Measurements from ENCODE around the gene APOF. TPM values are rescaled to one million over a fixed set of nuclear protein-coding genes. Genes with fewer than 3 reads are reported as not detected.
A peak's percentile ranks its signal among the peaks of the same experiment; 100 is the strongest.

Gene APOF
- total RNA-seq (2011; cell fraction: chromatin; rRNA removed; ENCODE audit: low replicate concordance): not detected in 2 replicates
- total RNA-seq (2011; cell fraction: nucleolus; rRNA removed): 0.33 TPM in 1 of 2 replicates, not detected in the other
- total RNA-seq (2011; cell fraction: nucleoplasm; rRNA removed): not detected in 2 replicates
- 0.09 TPM in 1 of 2 replicates, not detected in the other for total RNA-seq (2014; rRNA removed)
- not detected in 2 replicates for total RNA-seq (2014; rRNA removed; fragmentation: Illumina TruSeq; extraction: Trizol)
- not detected in 2 replicates for total RNA-seq (2015; rRNA removed; fragmentation: Illumina TruSeq; extraction: Trizol)
- total RNA-seq (2021): 0.09 TPM in 1 of 2 replicates, not detected in the other
- not detected in 2 replicates for polyA plus RNA-seq (2011; rRNA removed)
- polyA plus RNA-seq (2011; cell fraction: cytosol; rRNA removed): 0.03 TPM in 1 of 2 replicates, not detected in the other
- polyA plus RNA-seq (2011; cell fraction: nucleus; rRNA removed): not detected in 2 replicates
- polyA plus RNA-seq (2012): 0.08 and 0.12 TPM in 2 replicates
- polyA plus RNA-seq (2014; fragmentation: Illumina TruSeq; extraction: Trizol): not detected in 2 replicates
- polyA plus RNA-seq (2014; fragmentation: Nextera tagmentation; extraction: Ambion mirVana): under 1 TPM; 0.14 to 0.15 TPM
- not detected in 2 replicates for polyA plus RNA-seq (2014; rRNA removed)
- not detected in 2 replicates for polyA minus RNA-seq (2011; rRNA and poly(A)+ RNA removed)
- not detected in 2 replicates for polyA minus RNA-seq (2011; cell fraction: cytosol; rRNA and poly(A)+ RNA removed)
- not detected in 2 replicates for polyA minus RNA-seq (2011; cell fraction: nucleus; rRNA and poly(A)+ RNA removed)
- not detected for Bru-seq, nascent RNA
- BruChase-seq, experiment 1, labeled RNA remaining after a 2-hour chase: not detected
- not detected for BruChase-seq, experiment 2, labeled RNA remaining after a 6-hour chase
- long read RNA-seq, experiment 1: 0 reads
- long read RNA-seq, experiment 2: 0 reads
- long read RNA-seq, experiment 3: 0 reads

DNA sequence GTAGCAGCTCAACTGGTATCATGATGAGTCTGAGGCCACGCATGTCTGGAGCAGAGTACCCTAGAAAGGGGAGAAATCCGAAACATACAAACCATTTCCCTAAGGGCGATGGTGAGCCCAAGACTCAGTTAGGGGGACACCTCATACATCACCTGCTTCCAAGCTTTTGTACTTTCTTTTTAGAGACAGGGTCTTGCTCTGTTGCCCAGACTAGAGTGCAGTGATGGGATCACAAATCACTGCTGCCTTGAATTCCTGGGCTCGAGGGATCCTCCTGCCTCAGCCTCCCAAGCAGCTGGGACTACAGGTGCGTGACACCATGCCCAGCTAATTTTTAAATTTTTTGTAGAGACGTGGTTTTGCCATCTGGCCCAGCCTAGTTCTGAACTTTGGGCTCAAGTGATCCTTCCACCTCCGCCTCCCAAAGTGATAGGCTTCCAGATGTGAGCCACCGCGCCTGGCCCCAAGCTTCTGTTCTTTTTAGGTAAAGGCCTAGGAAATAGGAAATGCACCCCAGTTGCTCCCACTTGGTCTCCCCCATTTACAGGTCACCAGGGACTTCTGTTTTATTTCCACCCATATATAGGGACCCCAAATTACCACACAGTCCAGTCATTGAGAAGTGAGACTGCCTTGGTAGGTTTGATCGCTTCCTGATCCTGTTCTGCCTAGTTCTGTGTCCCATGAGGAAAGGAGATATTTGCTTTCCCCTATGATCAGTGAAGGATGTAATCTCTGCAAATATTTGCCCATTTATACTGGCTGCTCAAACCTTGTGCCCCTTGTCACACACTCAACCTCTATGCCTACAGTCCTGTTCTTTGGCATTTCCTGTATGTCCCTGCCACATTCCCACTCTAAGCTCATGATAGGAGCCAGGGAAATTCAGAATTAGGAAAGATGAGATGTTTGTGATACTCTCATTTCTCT, at the start of gene APOF:
Gene APOF (minus strand): TSS at position 728 of the 930 bp plus-strand sequence. CDS start 112 bp downstream, at position 616.
- TF ChIP-seq GTF2B (IDR thresholded peaks at IDR 0.05; ENCODE audit: extremely low read depth, insufficient read length) (no peak), KLF6 (CRISPR knock-in tag; IDR thresholded peaks at IDR 0.05; ENCODE audit: borderline replicate concordance) (no peak), ZNF316 (IDR thresholded peaks at IDR 0.05) (no peak), HNRNPLL (IDR thresholded peaks at IDR 0.05; ENCODE audit: low read depth, low read length, poor library complexity, severe bottlenecking) (no peak), IFI16 (CRISPR knock-in tag; IDR thresholded peaks at IDR 0.05) (no peak), ZKSCAN1 (IDR thresholded peaks at IDR 0.05; ENCODE audit: low read depth, low read length) (no peak), ARID3B (CRISPR knock-in tag; IDR thresholded peaks at IDR 0.05; ENCODE audit: borderline replicate concordance) (no peak)
- TF ChIP-seq, protein P1, sequence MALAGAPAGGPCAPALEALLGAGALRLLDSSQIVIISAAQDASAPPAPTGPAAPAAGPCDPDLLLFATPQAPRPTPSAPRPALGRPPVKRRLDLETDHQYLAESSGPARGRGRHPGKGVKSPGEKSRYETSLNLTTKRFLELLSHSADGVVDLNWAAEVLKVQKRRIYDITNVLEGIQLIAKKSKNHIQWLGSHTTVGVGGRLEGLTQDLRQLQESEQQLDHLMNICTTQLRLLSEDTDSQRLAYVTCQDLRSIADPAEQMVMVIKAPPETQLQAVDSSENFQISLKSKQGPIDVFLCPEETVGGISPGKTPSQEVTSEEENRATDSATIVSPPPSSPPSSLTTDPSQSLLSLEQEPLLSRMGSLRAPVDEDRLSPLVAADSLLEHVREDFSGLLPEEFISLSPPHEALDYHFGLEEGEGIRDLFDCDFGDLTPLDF (CRISPR knock-in tag; IDR thresholded peaks at IDR 0.05): no peak
- ATAC-seq (no peak), FAIRE-seq (no peak), DNase-seq (ENCODE audit: extremely low read depth in 1 of 4, low spot score in 3 of 4) (no peak)
- Histone ChIP-seq H3K9me3 (replicated peaks; ENCODE audit: control insufficient read depth, insufficient read depth, low read depth, low read length) (no peaks in the 10 kb centered on the region), H3K4me2 (ENCODE audit: insufficient read depth, low read length) (0 out of 2 replicates have a peak within 1 kb of the TSS, but pooled peaks have one; percentile 88), H3K9me1 (ENCODE audit: control insufficient read depth, insufficient read depth, low read length) (no peaks in the 10 kb centered on the region), H3K9ac (ENCODE audit: insufficient read depth in 1 of 2, low read depth in 2 of 2, low read length in 2 of 2) (peak within 1 kb of the TSS; percentile 62 to 79; a peak in 3 of 4 replicates), H3K36me3 (ENCODE audit: control insufficient read depth, insufficient read depth, low read length) (no peaks in the 10 kb centered on the region), H3K27me3 (ENCODE audit: control insufficient read depth in 2 of 2, insufficient read depth in 2 of 2, low read length in 2 of 2) (no peaks in the 10 kb centered on the region), H3K27ac (ENCODE audit: extremely low read depth, low read depth, low read length) (no peak within 1 kb of the TSS), H4K20me1 (replicated peaks; ENCODE audit: control insufficient read depth, insufficient read depth, low read length) (no peaks in the 10 kb centered on the region), H3K4me3 (no peak within 1 kb of the TSS), H2AFZ (ENCODE audit: low read depth, low read length) (0 out of 2 replicates have a peak within 1 kb of the TSS, but pooled peaks have one; percentile 74), H3K79me2 (ENCODE audit: control insufficient read depth, insufficient read depth, low read length) (peaks cover 27% of the 10 kb centered on the region), H3K4me1 (replicated peaks in 1 of 2; ENCODE audit: control insufficient read depth in 2 of 2, insufficient read depth in 2 of 2, low read length in 2 of 2) (peaks cover 13 to 15% of the 10 kb centered on the region in 2 experiments)
- ChIA-PET CTCF (ENCODE audit: low intra/inter-chr PET ratio) (no interaction called here), POLR2A (interaction anchor here (0.6 to 19.4 kb wide), 5 partner anchors 11 to 76 kb away, joined by 3 to 274 read pairs (median 4); partner anchors contain the start of genes IL23A and PAN2)
- in situ Hi-C loops (cut with MboI): no loop called here
- intact Hi-C loops (cut with micrococcal nuclease): loop anchor here (5.0 to 10.0 kb wide), 2 partner anchors 105 to 272 kb away; partner anchors contain the start of genes BAZ2A and SPRYD4
- WGBS (ENCODE audit: insufficient coverage, low coverage, missing lambda C conversion rate): 71% methylated on average over 10 of the region's 10 CpGs
- no TSS peak for BruUV-seq (replicated peaks)

All from K562 (cell line).